SU-DHL-6 (cell line): ENCODE measurements around the gene SNTG2.

Source experiments
- H2AFZ ChIP-seq: fragments of 200-600 bp; sonication (generic); 2 replicates; pipeline ENCODE4 v1.6.1; 2014; ENCODE audit warnings: low read depth, mild to moderate bottlenecking, moderate library complexity, mixed read lengths, antibody characterized with exemption, low read length; ENCODE audit not compliant: severe bottlenecking
- H3F3A ChIP-seq: fragments of 200-600 bp; shearing (Covaris generic); 2 replicates; pipeline ENCODE4 v1.6.0; 2016; ENCODE audit warnings: antibody characterized with exemption, mild to moderate bottlenecking; ENCODE audit not compliant: insufficient read depth
- H3K27ac ChIP-seq: fragments of 200-600 bp; sonication (generic); 2 replicates; pipeline ENCODE4 v1.5.1; 2016; ENCODE audit warnings: low read depth, mild to moderate bottlenecking, low read length, moderate library complexity, mixed read lengths
- H3K27me3 ChIP-seq: fragments of 200-600 bp; sonication (generic), shearing (Covaris generic); 2 replicates; pipeline ENCODE4 v1.6.0; 2014; ENCODE audit warnings: mild to moderate bottlenecking, low read length
- H3K36me3 ChIP-seq: fragments of 200-600 bp; sonication (generic); 2 replicates; pipeline ENCODE4 v1.6.1; 2014; ENCODE audit warnings: mild to moderate bottlenecking, low read length, mixed read lengths
- H3K4me2 ChIP-seq: fragments of 300-600, 200-600 bp; shearing (Covaris generic), sonication (generic); 2 replicates; pipeline ENCODE4 v1.6.0; 2014; ENCODE audit warnings: low read length, low read depth, mild to moderate bottlenecking; ENCODE audit not compliant: poor library complexity, severe bottlenecking
- H3K4me3 ChIP-seq: fragments of 200-600 bp; sonication (generic); 2 replicates; pipeline ENCODE4 v1.5.1; 2014; ENCODE audit warnings: antibody characterized with exemption, low read length, mild to moderate bottlenecking, mixed read lengths; ENCODE audit not compliant: insufficient read depth, poor library complexity, severe bottlenecking
- H3K79me2 ChIP-seq: fragments of 200-600 bp; sonication (generic); 2 replicates; pipeline ENCODE4 v1.6.1; 2014; ENCODE audit warnings: mild to moderate bottlenecking, low read length, moderate library complexity; ENCODE audit not compliant: insufficient read depth
- H3K9ac ChIP-seq: fragments of 200-600 bp; sonication (generic); 2 replicates; pipeline ENCODE4 v1.7.0; 2014; ENCODE audit warnings: mild to moderate bottlenecking, low read length
- H3K9me2 ChIP-seq: fragments of 200-600 bp; sonication (generic); replicated peaks from 2 replicates; pipeline ENCODE4 v1.6.1; 2014; ENCODE audit warnings: low read length; ENCODE audit not compliant: insufficient read depth
- H3K9me3 ChIP-seq: fragments of 200-600 bp; sonication (generic); 2 replicates; pipeline ENCODE4 v1.6.1; 2014; ENCODE audit warnings: low read length, mixed read lengths; ENCODE audit not compliant: insufficient read depth
- H4K20me1 ChIP-seq: fragments of 200-600 bp; sonication (generic); 2 replicates; pipeline ENCODE4 v1.6.1; 2014; ENCODE audit warnings: low read depth, mild to moderate bottlenecking, antibody characterized with exemption, low read length, moderate library complexity, mixed read lengths
- CTCF ChIP-seq: fragments of 200-600 bp; sonication (generic); IDR thresholded peaks from one replicate; pipeline ENCODE4 v1.5.1; 2017; ENCODE audit warnings: antibody characterized with exemption, mild to moderate bottlenecking, low read length, moderate library complexity; ENCODE audit not compliant: insufficient read depth, poor library complexity, severe bottlenecking
- EZH2phosphoT487 ChIP-seq: fragments of 200-600 bp; sonication (generic), shearing (Covaris generic); conservative IDR thresholded peaks from 2 replicates; pipeline ENCODE4 v1.6.1; 2018; ENCODE audit warnings: mild to moderate bottlenecking, antibody characterized with exemption, low read length, moderate library complexity, mixed read lengths

The SNTG2 gene

GRCh38 chr2:1301056-1301455 is 350.4 kb downstream of the SNTG2 start:
- no peak overlapping the region for H3K9ac ChIP-seq
- no peaks in the 10 kb centered on the region for H3K9me3 ChIP-seq
- H3F3A ChIP-seq: no peaks in the 10 kb centered on the region
- no peaks in the 10 kb centered on the region for H3K36me3 ChIP-seq
- no peaks in the 10 kb centered on the region for H3K79me2 ChIP-seq
- no peak for TF ChIP-seq CTCF
- no peaks in the 10 kb centered on the region for H3K9me2 ChIP-seq
- H3K27me3 ChIP-seq: no peaks in the 10 kb centered on the region
- no peak overlapping the region for H3K4me2 ChIP-seq
- no peak overlapping the region for H3K4me3 ChIP-seq
- H2AFZ ChIP-seq: no peak overlapping the region
- no peaks in the 10 kb centered on the region for H4K20me1 ChIP-seq
- no peak overlapping the region for H3K27ac ChIP-seq

- Histone ChIP-seq H3K9me2 (no peaks in the 10 kb centered on the region), H2AFZ (no peak overlapping the region), H3K9me3 (no peaks in the 10 kb centered on the region), H3K27ac (no peak overlapping the region), H3K27me3 (no peaks in the 10 kb centered on the region), H3K4me3 (no peak overlapping the region), H4K20me1 (no peaks in the 10 kb centered on the region), H3K4me2 (no peak overlapping the region), H3K9ac (no peak overlapping the region), H3F3A (no peaks in the 10 kb centered on the region), H3K79me2 (no peaks in the 10 kb centered on the region), H3K36me3 (no peaks in the 10 kb centered on the region)
- no peak for TF ChIP-seq EZH2phosphoT487
- no peak for TF ChIP-seq CTCF
Observed at GRCh38 chr2:1305342-1306013, 354.8 kb downstream of the SNTG2 start.

GRCh38 chr2:1306014-1306686 is 355.5 kb downstream of the SNTG2 start:
- Histone ChIP-seq H2AFZ (no peak overlapping the region), H4K20me1 (no peaks in the 10 kb centered on the region), H3K9me2 (no peaks in the 10 kb centered on the region), H3K4me3 (no peak overlapping the region), H3K36me3 (no peaks in the 10 kb centered on the region), H3F3A (no peaks in the 10 kb centered on the region), H3K79me2 (no peaks in the 10 kb centered on the region), H3K4me2 (no peak overlapping the region), H3K9ac (no peak overlapping the region), H3K27me3 (no peaks in the 10 kb centered on the region), H3K9me3 (no peaks in the 10 kb centered on the region), H3K27ac (no peak overlapping the region)
- no peak for TF ChIP-seq CTCF
- TF ChIP-seq EZH2phosphoT487: no peak
